NCI-H748 (cell line): Measurements from ENCODE around the gene BMP8A.
A peak's percentile ranks its signal among the peaks of the same experiment; 100 is the strongest.

Experiments used
- DNase-seq: peaks from one replicate; lab custom pipeline; 2025; ENCODE audit not compliant: unreplicated experiment; lab: John Stamatoyannopoulos, UW

Gene BMP8A

GRCh38 chr1:39567302-39567701 is 75.9 kb downstream of the BMP8A start:
- no peak for DNase-seq

- no peak for DNase-seq
These were observed 76.8 kb downstream of the BMP8A start for GRCh38 chr1:39568208-39568607.

GRCh38 chr1:39569034-39569433 is 77.6 kb downstream of the BMP8A start:
- no peak for DNase-seq

- DNase-seq, result no peak
These were observed 79.2 kb downstream of the BMP8A start for GRCh38 chr1:39570477-39571177.

GRCh38 chr1:39571178-39571483 is 79.7 kb downstream of the BMP8A start:
- DNase-seq, result no peak

- no peak for DNase-seq
These were observed 81.1 kb downstream of the BMP8A start for GRCh38 chr1:39572379-39573096.

GRCh38 chr1:39573097-39573465 is 81.6 kb downstream of the BMP8A start:
- no peak for DNase-seq

- no peak for DNase-seq
These were observed 82.5 kb downstream of the BMP8A start for GRCh38 chr1:39573736-39574624.

GRCh38 chr1:39574646-39575045 is 83.2 kb downstream of the BMP8A start:
- DNase-seq, result peak; percentile 71
